A204.1 (cell line): Measurements from ENCODE around the gene TACR1.

Experiments
- FAIRE-seq: peaks from 2 replicates; lab custom pipeline; 2012; peaks lifted over from hg19 to GRCh38; lab: Jason Lieb, UNC

TACR1 gene

DNA sequence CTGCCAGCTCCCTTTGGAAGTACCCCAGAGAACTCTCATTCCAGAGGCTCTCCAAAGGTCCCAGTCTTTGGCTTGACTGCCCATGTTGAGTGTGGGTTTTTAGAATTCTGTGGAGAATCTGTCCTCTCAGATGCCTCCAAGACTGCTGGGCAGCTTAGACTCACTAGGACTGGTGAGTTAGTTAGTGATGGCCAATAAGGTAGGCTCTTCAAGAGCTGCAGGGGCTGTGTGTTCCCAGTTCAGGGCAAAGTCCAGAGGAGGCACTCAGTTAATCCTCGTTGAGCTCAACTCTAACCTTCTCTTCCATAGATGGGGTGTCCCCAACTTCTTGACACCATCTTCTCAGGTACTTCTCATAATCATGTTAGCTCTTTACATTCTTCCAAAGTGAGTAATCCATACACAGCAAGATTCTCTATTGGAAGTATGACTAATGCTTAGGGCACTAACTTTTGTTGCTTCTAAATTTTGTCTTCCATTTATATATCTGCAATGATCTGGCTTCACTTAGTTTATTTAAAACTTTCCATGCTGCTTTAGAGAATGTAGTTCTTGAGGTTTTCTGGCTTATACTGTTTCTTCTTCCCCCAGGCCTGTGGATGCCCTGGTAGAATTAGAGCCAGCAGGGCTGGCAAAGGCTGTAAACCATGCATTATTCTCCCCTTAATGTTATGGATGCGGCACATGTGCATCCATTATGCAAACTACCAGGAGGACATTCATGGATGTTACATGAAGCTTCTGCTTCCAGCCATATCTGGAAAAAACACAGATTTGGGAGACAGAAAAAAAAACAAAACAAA lies 151.9 kb downstream of the TACR1 start:
- FAIRE-seq, result no peak

DNA sequence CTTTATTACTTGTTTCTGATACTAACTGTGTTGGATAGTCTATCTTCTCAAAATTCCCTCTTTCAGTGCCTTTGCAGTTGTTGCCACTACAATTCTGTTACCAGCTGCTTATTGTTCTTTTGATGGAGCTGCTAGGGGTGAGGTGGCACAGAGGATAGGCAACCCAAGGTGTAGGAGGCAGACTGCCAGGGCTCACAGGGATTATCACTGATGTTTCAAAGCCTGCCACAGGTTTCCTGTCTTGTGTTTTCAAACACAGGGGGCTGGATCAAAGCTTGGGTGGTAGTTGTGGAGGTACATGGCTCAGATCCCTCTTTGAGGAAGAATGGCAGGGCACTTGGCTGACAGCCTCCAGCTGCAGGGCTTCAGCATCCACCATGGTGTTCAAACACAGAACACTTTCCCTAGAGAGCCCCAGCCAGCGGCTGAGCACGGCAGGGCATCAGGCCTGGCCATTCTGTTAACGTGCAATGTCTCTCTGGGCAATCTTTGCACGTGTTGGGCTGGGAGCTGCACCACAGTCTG lies 153.7 kb downstream of the TACR1 start:
- no peak for FAIRE-seq

DNA sequence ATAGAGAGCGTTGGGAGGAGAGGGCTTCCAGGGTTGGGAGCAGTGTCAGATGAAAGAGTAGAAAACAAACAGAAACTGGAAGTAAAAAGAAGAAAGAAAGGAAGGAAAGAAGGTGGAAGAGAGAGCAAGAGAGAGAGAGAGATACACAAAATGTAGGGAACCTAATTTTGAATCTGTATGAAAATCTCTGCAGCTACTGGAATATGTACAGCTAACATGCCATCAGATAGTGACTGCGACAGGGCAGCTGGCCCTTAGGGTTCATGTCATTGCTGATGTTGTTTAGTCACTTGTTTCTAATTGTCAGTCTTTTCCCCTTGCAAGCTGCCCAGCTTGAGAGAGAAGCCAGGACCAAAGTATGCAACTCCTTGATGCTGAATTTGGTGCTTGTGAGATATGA lies 155.0 kb downstream of the TACR1 start:
- FAIRE-seq, result no peak

DNA sequence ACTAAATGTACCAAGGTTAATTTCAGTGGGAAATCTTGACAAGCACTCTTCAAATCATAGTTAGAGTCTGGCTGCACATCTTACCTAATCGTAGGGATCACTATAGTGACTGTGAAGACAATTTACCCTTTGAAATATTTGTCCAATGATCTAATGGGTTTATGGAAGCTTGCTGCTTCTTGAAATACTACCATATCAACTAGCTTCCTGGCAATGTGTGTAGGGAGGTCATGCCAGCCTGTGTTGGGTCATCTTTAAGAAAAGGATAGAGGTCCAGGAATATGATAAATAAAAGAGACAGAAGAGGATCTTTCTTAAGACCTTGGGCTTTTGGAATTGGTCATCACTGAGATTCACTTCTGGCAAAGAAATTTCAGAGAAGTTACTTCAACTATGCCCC lies 156.5 kb downstream of the TACR1 start:
- FAIRE-seq, result no peak

DNA sequence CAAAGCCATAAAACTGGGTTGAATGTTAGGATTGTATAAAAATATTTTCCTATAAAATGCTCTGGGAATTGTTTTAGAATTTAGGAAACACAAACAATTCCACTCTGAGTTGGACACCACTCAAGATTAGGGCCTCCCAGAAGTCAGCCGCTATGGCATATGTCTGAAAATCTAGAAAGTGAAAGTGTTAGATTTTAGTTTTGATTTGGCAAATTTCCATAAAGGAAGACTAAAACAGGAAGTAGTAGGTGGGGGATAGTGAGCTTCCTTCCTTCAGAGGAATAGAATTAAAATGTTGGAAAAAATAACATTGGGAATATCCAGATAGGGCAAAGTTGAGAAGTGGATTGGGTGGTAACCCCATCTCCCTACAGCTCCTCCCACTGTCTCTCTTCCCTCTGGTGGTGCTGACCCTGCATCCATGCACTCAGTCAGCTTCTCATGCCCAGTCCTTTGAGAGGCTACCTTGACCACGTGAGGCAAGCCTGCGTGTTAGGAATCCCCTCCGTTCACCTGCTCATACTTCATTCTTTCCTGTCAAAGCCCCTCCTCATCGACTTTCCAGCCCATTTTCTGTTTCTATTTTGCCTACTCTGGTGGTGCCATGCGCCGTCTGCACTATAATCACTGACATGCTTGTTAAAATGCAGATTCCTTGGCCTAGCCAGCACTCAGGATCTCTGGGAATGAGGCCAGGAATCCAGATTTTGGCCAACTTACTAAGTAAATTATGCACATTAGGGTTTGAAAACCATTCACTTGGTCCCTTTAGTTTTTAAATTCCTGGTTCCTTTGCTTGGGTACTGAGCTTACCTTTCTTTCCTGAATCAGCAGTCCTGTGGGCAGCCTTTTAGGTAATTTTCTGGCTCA lies 157.4 kb downstream of the TACR1 start:
- no peak for FAIRE-seq

DNA sequence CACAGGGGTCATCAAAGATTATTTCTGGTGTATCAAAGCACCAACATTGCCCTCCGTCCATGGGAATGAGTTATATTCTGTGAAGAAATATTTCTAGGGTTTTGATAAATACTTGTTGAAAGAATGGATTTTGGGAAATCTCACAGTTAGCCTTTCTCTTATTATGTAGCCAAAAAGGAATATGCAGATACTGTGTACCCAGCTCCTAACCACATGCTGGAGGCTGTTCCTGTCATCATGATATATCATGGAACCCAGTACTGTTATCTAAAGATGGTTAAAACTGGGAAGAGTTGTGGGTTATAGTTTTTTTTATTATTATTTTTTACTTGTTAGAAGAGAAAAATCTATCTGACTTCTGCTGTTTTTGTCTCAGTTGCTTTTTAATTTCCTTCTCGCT lies 158.1 kb downstream of the TACR1 start:
- FAIRE-seq, result no peak

DNA sequence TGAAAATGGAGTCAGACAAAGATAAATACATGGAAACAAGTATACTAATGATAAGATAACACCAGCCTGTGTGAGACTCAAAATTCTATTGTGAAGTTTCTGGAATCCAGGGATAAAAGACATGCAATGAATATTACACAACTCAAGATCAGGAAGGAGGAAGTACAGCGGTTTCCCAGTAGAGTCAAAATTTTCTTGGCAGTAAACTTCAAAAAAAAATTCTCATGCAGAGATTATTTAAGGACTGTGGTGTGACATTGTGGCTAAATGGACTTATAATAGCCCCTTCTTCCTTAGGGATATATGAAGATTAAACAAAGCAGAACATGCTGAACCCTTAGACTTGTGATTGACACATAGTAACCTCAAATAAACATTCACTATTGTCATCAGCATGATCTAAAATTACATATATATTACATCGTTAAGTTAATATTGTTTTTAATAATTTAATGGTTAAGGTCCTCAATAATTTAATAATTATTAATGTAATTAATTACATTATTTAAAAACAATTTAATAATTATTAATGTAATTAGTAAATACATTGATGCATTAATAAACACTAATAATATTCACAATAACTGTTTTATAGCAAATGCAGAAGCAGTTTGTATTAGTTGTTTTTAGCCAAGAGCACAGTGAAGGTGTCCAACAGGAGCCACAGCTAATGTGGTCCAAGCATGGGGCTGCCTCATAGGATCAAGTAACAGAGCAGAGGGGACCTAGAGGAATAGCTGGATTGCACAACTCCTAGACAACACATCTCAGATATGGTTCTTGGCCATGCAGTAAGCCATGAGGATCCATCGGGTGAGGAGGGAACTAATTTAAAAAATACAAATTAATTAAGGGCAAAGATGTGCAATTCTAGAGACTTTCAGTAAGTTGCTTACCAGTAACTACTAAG lies 163.6 kb downstream of the TACR1 start:
- FAIRE-seq, result peak; percentile 91

DNA sequence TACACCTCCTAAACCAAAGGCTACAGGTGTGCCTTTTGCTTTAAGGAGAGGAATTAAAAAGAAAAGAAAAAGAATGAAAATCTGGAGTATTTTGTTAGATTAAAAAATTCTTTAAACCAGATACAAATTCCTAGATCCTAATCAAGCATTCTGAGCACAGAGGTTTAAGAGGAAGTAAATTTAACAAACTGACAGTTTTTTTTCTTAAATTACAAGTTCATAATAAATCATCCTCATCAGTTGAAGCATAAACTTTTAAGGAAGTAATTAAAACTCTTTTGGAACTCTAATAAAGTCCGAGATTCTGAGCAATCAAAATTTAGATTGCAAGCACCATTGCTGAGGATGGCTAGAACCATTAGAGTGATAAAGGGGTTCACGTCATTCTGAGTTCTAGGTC lies 165.8 kb downstream of the TACR1 start:
- no peak for FAIRE-seq

DNA sequence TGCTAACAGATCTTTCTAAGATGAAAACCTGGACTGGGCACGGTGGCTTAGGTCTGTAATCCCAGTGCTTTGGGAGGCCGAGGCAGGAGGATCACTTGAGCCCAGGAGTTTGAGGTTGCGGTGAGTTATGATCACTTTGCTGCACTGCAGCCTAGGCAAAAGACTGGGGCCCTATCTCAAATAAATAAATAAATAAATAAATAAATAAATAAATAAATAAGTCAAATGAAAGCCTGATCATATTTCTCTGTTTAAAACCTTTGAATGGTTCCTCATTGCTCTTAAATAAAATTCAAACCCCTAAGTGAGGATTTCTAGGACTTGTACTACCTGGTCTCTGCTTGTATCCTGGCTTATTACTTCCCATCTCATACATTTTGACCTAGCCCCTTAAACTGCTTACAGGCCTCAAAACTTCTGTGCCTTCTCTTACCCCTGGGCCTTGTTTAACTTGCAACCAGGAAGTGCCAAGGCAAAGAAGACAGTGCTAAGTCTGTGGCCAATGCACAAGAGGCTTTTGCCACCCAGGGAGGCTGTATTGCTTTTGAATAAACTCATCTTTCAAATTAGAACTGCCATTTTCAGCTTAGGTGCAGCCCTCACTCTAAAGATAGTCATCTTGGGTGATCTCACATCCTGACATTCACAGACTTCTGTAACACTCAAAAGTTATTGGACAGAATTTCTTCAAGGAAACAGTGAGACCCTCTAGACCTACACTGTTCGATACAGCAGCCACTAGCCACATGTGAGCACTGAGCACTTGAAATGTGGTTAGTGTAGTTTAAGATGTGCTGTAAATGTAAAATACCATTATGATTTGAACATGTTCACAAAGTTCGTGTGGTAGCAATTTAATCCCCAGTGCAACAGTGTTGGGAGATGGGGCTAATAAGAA lies 167.2 kb downstream of the TACR1 start:
- FAIRE-seq, result no peak

DNA sequence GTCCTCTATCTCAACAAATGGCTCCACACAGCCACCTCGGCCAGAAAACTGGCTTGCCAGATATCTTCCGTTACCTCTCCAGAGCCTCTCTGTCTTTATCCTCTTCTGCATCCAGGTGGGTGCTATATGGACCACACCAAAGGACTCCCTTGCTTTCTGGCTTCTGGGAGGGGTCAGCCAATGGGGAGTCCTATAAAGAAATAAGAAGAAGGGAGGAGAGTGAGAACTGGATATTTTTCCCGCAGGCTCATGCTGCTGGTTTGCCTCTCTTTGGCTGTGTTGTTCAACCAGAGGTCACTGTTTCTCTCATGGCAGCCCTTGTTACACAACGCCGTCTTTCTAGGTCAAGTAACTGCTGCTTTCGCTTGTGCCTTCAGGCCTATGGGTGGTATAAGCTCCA lies 168.1 kb downstream of the TACR1 start:
- no peak for FAIRE-seq

DNA sequence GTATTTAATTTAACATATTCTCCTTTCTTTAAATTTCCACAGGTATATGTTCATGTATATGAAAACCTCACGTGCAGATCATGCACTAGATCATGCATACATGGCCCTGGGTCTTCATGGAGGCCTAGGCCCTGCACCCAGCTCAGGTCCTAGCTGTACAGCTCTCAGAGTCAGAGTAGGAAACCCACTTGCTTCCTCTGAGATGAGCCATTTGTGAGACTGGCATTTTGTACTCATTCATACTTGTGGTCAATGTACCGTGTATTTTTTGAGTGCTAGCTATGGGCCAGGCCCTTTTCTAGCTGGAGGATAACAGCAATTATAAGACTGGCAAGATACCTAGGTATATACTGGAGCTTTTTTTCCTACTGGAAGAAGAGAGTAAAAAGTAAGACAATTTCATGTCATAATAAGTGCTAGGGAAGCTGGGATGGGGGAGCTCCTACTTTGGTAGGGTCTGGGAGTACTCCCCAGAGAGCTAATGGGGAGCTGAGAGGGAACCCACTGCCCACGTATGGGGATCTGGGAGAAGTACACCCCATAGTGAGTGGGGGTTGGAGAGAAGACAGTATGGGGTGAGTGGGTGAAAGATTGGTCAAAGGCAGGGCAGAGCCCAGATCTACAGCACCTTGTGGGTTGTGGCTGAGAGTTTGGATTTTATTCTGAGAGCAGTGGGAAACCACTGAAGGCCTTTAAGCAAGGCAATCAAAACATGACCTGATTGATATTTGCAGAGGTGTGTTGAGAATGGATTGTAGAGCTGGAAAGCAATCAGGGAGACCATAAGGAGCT lies 168.9 kb downstream of the TACR1 start:
- FAIRE-seq, result no peak

DNA sequence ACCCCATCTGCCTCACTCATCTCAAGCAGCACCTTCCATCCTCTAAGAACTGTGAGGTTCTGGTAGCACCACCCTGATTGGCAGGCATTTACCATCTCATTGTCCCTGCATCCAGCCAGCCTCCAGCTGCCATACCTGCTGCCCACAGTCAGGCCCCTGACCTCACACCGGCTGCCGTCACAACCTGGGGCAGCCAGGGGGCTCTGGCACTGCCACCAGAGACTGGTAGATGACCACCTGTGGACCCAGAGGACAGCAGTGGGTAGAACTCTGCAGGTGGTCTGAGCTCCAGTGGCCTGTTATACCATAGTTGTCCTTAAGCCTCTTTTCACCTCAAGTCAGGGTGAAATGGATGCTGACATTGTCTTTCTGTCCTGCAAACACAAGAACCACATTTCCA lies 171.4 kb downstream of the TACR1 start:
- no peak for FAIRE-seq

DNA sequence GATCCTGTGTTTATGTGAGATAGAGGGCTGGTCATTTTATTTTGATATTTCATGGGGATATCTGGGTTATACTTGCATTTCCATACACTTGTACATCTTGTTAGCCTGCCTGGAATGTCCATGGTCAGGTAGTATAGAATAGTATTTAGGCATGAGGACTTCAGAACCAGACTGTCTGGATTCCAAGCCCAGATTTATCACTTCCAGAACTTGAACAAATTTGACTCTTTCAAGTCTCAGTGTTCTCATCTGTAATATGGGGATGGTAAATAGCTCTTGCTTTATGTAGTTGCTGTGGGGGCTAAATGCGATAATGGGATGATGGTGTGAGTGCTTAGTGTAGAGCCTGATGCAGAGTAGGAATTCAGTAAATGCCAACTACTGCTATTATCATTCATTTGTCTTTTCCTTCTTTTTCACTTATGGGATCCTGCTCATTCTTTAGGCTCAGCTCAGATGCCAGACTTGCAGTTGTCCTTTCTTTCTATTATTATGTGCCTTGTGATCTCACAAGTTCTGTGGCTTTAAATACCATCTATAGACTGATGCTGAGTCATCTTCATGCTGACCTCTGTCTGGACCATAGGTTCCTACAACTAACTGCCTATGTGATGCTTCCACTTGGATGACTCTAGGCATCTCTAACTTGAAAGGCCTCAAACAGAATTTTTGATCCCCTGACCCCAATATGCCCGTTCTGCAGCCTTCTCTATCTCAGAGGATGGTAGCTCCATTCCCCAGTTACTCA lies 173.5 kb downstream of the TACR1 start:
- FAIRE-seq, result no peak

DNA sequence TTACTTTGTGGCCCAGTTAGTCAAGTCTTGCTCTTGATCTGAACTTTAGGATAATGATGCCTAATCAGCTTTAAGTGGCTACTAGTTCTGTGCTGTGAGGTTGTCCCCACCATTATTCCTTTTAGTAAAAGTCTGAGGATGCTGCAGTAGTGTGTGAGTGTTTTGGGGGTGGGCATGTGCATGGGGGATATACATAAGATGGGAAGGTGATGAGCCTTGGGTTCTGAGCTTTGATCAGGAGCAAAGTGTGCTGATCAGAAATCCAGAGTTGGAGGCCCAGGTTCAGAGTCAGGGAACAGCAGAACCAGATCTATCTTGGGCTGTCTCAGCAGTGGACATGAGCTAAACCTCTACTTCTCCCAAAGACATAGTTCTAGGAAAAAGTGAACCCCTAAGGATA lies 174.1 kb downstream of the TACR1 start:
- no peak for FAIRE-seq

DNA sequence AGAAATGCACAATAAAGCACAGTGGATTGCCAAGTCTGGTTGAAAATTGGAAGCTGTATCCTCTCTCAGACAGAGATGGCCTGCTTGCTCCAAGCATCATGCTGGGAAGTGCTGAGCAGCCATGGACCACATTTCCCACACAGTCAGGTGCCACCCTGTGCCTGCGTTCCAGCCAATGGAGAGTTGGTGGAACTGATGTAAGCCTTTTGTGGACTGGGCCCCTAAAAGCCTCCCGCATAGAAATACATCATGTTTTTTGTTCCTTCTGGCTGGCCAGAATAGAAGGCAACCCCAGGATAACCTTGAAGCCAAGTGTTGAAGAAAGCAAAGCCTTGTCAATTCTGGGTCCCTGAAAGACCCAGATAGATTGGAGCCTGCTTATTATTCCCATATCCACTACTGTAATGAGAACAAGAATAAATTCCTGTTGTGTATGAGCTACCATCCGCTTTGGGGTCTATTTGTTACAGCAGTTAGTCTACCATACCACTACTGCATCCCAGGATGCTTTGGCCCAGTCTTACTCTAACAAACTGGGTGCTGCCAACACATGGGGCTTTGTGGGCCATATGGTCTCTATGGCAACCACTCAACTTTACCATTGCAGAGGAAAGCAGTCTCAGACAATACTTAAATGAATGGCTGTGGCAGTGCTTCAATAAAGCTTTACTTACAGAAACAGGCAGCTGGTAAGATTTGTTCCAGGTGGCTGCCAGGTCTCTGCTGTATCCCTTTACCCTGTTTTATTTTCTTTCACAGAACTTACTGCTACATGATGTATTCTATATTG lies 175.5 kb downstream of the TACR1 start:
- FAIRE-seq, result no peak

DNA sequence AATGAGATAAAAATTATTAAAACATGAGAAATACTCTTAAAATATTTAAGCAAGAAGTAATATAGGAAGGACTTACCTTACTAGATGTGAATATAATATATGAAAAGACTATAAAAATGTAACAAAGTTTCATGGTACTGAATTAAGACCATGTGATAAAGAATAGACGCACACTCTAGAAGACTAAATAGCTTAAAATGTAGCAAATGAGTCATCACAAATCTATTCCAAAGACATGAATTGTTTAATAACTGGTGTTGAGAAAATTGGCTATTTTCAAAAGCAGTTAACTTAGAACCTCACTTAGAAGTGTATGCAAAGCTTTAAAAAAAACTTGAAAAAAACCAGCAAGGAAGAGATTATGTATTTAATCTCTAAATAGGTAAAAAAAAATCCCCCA lies 176.8 kb downstream of the TACR1 start:
- no peak for FAIRE-seq

DNA sequence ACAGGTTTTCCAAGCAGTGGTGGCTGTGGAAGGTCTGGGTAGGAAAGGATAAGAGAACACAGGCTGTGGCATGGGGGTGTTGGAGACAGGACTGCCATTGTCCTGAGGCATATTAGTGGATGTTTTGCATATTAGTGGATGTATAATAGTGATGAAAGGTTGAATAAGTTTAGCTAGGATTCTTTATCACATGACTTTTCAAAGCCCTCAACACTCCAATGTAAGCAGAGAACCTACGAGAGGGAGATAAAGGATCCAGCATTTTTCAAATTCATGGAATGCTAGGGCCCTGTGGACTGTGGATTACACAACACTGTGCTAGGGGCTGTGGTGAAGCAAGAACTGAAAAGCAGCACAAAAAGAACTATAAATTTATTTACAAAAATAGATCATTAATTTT lies 177.6 kb downstream of the TACR1 start:
- FAIRE-seq, result no peak

DNA sequence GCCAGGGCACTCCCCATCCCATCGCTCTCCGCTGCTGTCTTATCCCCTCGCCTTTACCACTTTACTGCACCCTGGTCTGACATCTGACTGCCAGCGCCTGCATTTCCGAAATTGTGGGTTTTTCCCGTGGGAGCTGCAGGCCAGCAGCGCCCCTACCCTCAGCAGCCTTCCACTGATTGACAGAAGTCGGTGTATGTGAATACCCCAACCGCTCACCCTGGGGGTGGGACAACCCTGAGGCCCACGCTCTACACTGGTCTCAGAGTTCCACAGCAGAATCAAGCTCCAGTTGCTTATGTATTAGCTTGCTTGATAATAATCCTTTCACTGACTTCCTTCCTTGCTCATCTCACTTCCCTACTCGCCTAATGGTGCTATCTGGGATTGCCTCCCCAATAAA lies 178.8 kb downstream of the TACR1 start:
- no peak for FAIRE-seq

DNA sequence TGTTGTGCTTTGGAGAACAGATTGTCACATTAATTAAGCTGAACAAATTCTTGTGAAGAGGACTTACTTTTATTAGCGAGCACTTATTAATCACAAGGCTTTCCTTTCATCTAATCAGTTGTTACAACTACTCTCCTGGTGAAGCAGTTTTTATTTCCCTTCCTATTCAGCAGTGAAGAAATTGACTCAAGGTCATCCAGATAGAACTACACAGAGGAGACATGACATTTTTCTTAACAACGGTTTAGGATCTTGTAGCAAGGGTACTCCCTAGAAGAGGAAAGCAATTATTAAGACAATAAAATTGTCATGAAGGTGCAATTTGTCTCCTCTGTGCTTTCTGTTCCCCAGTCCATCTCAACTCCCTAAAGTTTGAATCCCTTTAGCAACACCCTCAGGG lies 179.5 kb downstream of the TACR1 start:
- FAIRE-seq, result no peak
